Stimulated activated CD4-positive, alpha-beta T cell treated with anti-CD3 and anti-CD28 coated beads, Interleukin-4, amount 100 ng/mL, for 4 hours (primary cell): ENCODE results near the gene TSFM.
"Not testable (repeated sequence)": the region's sequence is repeated elsewhere in the genome, so short reads cannot be mapped to it uniquely, and the experiment has no call there.

Experiments used
- DNase-seq, 2 experiments: peaks; one replicate each; pipeline ENCODE4 v3.0.0-alpha.2; 2020

TSFM gene

GRCh38 chr12:57817261-57817989 lies 34.8 kb downstream of the TSFM start:
- DNase-seq, result no peak

DNA sequence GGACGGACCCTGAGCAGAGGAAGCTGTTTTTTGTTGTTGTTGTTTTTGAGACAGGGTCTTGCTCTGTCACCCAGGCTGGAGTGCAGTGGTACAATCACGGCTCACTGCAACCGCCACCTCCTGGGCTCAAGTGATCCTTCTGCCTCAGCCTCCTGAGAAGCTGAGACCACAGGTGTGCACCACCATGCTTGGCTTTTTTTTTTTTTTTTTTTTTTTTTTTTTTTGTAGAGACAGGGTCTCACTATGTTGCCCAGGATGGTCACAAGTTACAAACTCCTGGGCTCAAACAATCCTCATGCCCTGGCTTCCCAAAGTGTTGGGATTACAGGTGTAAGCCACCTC lies 35.4 kb downstream of the TSFM start:
- not testable (repeated sequence) for DNase-seq

GRCh38 chr12:57820119-57820518 lies 37.5 kb downstream of the TSFM start:
- DNase-seq, result not testable (repeated sequence)

GRCh38 chr12:57821015-57821414 lies 38.4 kb downstream of the TSFM start:
- DNase-seq, result not testable (repeated sequence)

DNA sequence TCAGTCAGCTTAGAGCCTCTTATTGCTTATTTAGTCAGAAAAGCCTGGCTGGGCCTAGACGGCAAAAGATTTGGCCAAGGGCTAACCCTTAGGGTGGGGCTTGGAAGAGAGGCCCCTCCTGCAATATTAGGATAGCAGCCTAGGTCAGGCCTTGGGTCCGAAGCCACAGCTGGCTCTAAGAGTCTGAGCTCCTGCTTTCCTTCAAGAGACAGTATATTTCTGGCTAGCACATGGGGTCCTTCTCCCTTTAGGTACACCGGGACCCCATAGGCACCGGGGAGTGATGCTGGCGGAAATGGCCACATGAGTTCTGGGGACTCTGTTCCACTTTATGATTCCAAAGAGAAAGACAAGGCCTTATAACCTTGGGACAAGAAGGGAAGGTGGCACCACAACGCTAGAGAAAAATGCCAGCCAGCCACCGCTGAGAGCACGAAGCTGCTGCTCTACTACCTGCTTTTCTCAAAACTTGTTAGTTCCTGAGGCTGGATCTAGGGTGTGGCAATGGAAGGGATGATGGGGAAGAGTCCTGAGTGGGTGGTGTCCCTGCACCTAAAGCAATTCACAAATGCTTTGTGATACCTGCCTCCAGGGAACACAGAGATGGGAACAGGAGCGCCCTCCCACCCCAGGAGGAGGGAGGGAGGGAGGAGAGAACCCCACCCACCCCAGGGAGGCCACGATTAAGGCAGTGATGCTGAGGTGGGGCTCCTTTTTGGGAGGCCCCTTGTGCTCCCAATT lies 39.1 kb downstream of the TSFM start:
- DNase-seq, result no peak

DNA sequence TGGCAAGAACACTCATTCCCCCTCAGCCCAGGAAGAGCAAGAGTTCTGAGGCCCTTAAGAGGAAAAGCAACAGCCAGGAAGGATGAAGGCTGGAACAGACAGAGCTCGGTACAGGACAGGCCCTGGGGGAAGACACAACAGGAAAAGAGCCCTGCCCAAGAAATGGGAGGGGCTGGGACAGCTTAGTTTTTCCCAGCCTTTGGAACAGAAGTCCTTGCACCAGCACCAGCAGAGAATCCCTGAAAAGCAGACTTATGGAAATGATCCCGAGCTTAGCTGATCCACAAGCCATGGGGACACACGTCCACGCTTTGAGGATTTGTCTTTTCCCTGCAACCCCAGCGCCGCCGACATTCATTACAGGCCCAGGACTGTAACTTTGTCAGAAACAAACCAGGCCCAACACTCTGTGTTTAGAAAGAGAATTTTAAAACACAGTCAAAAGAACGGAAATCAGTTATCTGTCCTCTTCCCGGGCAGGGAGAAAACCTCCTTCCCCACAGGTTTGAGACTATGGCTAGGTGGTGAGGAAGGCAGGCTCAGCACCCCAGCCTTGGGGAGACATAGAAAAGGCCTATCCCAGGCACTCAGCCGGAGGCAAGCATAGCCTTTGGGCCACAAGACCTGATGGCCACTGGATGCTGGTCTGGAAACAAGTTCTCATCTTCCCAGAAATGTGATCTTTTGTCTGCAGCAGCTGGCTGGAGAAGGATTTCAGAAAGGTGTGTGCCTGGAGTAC lies 40.0 kb downstream of the TSFM start:
- no peak for DNase-seq

DNA sequence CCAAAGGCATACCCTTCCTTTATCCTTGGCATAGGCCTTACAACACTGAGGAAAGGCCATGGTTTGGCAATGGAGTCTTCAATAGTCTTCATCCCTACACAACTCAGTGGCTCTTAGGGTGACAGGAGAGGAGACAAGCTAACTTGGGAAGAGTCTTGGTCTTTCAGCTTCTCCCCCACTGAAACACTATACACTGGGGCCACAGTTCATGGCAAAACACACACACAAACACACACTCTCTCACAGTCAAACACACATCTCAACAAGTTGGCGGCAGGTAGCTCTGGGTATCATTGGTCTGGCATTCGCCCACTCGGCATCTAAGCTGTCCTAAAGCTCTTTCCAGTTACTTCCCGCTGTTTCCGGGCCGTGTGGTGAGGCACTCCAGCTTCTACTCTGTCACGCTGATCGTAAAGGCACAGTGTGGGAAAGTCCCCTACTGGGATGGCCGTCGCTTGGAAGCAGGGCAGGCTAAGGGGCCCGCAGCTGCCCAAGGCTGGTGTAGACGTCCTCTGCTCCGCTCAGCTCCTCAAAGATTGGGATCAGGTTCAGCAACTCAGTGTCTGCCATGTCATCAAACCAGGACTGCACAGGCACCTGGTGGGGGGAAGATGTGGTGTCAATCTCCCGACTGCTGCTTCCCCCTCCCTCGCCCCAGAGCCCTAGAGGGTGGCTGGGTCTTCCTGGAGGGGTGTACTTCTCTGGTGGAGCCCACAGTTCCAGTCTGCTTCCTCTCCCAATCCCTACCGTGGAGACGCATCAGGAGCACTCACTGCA lies 40.7 kb downstream of the TSFM start:
- DNase-seq, result no peak

- no peak for DNase-seq
These were observed 41.5 kb downstream of the TSFM start for GRCh38 chr12:57823908-57824640.

- no peak for DNase-seq
These were observed 42.9 kb downstream of the TSFM start for GRCh38 chr12:57825451-57825850.

- DNase-seq, result no peak
These were observed 43.8 kb downstream of the TSFM start for GRCh38 chr12:57826400-57826799.

DNA sequence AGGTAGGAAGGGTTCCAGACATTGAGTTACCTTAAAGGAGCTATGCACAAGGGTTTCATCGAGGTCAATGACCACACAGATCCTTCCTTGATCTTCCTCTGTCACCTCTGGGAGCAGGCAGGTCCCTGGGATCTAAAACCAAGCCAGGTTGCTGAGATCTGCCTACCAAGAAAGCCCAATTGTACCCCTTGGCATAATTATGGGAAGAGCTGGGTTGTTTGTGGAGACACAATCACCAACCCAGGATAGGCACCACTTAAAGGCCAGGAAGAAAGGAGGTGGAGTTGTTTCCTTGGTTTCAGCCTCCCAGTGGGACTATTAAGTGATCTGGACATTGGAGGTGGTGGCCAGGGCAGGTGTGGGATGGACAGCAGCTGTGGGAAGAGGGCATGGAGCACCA lies 44.4 kb downstream of the TSFM start:
- DNase-seq, result no peak

DNA sequence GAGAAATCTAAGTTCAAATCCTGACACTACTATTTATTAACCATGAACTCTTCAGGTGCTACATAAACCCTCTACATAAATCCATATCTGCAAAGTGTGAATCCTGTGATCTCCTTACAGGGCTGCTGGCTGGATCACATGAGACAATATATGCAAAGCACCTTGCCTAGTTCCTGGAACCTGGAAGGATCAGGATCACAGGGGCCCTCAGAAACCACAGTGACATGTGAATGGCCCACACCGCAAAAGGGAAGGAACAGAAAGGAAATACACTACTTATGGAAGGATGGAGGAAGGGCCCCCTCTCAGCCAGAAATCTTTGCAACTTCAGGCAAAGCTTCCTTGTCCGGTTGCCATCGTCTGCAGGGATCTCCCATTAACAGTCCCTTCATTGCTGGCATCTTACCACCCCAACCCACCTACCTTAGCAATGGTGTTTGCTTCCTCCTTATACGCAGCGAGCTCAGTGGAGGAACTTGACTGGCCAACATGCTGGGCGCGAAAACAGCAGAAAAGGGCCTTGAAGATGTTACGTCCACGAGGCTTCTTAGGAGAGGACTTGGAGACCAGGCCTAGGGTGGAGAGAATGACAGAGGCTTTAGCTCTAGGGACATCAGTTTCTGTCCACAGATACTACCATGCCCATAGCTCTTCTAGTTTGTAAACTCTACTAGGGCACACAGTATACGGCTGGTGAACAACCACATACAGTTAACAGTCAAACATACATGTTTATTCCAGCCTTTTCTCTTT lies 46.6 kb downstream of the TSFM start:
- no peak for DNase-seq

DNA sequence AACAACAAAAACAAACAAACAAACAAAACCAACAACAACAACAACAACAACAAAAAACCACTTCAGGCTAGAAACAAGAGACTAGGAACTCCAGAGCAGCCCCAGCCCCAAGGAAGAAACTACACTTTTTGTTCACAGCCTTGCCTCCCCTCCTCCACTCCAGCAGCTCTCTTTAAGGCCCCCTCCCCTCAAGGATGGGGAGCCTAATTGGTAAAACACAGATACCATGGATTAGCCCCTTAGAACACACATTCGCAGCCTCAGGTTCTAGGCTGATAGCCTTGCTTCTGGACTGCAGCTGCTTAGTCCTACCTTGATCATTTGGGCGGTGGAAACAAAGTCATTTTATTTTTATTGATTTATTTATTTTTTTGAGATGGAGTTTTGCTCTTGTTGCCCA lies 47.8 kb downstream of the TSFM start:
- DNase-seq, result no peak

GRCh38 chr12:57832966-57833365 lies 50.4 kb downstream of the TSFM start:
- DNase-seq, result no peak

DNA sequence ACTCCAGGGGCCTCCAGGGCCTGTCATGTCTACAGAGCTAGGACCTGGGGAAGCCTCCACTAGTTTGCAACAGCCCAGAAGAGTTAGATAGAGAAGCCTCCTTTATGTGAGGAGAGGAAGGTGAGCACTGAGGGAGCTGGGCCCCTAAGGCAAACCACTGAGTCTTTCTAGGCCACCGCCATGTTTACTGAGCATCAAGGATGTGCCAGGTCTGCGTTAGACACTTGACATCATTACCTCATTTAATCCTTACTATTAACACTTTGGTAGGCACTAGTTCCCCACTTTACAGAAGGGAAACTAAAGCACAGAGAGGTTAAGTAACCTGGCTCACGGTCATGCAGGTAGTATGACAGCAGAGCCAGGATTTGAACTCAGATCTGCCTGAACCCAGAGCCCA lies 51.1 kb downstream of the TSFM start:
- no peak for DNase-seq

GRCh38 chr12:57834086-57834876 lies 51.7 kb downstream of the TSFM start:
- no peak for DNase-seq

DNA sequence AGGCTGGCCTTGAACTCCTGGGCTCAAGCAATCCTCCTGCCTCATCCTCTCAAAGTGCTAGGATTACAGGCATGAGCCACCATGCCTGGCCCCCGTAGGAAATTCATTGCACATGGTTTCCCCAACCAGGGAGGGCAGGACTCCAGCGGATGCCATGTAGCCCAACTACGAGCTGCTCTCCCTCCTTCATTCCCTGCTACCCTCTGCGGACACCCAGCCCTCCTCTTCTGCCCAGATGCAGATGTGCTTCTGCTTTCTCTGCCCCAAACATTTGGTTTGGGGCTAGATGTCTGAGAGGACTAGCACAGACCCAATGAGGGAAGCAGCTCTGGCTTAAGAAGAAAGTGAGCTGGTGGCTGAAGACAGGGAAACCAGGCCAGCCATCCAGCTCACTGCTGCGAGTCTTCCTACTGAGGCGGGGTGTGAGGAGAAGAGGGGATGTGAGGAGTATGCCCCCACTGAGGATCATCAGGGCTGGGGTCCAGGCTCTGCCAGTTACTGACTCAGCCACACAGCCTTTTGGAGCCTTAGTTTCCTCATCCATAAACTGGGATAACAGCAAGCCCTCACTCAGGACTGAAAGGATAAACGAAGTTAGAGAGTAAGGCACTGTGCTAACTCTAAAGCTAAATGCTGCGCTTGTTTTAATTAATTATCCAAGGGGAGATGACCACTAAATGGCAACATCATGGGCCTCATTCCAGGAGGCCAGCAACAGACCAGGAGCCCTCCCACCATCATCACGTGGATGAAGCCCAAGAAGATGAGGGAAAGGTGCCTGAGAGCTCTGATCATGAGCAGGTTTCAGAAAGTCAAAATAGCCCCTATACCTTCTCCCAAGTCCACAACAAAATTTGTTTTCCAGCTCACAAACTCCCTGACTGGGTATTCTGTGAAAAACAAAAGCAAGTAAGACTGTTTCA lies 53.0 kb downstream of the TSFM start:
- no peak for DNase-seq

GRCh38 chr12:57836442-57837375 lies 54.1 kb downstream of the TSFM start:
- DNase-seq, result peak in 1 of 2 experiments; percentile 29
